Activated CD4-positive, CD25-positive, alpha-beta regulatory T cell treated with anti-CD3 and anti-CD28 coated beads, Interleukin-2, amount 50 U/mL, for 72 hours (primary cell): ENCODE results near the gene KRTAP10-2.

Source experiments
- DNase-seq: peaks from one replicate; pipeline ENCODE4 v3.0.0; 2021

KRTAP10-2 gene

DNA sequence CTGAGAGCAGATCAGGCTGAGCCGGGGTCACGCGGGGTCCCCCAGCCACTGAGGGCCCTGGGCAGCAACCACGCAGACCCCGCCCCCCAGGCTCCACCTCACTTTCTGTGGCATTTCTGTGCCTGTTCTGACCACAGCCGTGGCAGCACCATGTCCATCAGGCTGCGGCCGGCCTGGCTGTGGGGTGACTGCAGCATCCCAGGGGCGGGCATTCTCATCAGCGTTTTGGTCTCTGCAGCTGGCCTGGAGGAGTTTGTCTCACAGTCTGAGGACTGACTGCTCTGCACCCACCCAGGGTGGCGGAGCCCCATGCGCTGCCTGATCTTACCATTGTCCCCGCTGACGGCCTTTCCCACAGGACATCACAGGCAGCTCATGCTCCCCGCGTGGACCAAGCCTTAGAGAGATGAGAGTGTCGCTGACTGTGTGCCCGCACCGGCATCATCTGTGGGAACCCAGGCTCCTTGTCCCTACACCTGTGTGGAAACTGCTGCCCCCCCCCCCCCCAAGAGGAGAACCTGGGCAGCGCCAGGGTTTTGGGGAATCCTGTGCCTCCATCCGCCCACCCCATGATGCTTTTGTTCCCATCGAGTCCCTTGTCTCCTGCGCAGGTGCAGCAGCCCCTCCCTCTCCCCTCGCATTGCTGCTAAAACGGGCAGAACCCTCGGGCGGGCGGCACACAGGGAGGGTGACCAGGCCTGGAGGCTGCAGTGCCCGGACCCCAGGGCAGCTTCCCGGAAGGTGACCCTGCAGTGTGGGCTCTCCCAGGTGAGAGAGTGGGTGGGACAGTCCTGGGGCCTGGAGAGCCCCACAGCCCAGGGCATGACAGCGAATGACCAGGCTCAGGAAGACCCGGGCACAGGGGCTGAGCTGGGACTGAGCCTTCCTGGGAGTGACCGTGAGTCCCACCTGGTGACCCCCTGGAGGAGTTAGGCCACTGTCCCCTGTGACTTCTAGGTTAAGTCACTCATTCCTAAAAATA lies 13.1 kb downstream of the KRTAP10-2 start:
- DNase-seq: no peak

DNA sequence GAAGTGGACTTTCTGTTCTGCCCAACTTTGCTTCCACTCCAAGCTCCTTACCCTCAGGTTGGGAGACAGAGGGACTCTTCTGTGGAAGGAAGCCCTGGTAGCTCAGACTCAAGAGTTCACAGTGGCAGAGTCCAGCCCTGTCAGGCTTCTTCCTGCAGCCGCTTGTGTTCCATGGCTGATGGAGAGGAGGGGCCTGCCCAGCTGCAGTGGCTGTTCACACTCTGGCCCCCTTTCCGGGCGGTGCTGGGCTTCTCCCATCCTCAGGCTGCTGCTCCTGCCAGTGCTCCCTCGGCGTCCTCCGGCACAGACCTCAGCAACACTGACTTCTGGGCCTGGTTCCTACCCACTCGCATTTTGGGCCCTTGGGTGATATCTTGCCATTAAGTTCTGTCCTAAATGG lies 15.3 kb downstream of the KRTAP10-2 start:
- no peak for DNase-seq

DNA sequence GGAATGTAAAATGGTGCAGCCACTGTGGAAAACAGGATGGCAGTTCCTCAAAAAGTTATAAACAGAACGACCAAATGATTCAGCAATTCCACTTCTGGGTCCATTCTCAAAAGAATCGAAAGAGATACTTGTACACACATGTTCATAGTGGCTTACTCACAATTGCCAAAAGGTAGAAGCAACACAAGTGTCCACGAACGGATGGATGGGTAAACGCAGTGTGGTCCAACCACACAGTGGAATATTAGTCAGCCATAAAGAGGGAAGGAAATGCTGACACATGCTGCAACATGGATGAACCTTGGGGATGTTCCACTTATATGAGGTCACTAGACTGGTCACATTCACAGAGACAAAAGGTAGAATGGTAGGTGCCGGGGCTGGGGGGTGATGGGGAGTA lies 16.6 kb downstream of the KRTAP10-2 start:
- no peak for DNase-seq

DNA sequence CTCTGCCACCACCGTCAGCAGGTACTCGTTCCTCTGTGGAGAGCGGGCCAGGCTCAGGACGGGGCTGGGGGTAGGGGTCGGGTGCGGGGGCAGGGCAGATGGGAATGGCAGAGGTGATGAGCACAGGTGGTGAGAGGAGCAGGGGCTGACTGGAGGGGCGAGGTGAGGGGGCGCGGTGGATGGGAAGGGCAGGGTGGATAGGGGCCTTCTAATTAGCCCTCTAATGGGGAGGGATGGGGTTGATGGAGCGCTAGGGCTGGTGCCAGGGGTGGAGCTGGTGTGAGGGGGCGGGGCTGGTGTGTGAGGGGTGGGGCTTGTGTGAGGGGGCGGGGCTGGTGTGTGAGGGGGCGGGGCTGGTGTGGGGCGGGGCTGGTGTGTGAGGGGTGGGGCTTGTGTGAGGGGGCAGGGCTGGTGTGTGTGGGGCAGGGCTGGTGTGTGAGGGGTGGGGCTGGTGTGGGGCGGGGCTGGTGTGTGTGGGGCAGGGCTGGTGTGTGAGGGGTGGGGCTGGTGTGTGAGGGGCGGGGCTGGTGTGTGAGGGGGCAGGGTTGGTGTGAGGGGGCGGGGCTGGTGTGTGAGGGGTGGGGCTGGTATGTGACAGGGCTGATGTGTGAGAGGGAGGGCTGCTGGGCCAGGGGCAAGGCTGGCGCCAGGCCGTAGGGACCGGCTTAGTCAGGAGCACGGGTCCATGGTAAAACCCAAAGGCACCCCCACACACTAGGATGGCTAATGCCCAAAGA lies 17.2 kb downstream of the KRTAP10-2 start:
- DNase-seq: no peak

DNA sequence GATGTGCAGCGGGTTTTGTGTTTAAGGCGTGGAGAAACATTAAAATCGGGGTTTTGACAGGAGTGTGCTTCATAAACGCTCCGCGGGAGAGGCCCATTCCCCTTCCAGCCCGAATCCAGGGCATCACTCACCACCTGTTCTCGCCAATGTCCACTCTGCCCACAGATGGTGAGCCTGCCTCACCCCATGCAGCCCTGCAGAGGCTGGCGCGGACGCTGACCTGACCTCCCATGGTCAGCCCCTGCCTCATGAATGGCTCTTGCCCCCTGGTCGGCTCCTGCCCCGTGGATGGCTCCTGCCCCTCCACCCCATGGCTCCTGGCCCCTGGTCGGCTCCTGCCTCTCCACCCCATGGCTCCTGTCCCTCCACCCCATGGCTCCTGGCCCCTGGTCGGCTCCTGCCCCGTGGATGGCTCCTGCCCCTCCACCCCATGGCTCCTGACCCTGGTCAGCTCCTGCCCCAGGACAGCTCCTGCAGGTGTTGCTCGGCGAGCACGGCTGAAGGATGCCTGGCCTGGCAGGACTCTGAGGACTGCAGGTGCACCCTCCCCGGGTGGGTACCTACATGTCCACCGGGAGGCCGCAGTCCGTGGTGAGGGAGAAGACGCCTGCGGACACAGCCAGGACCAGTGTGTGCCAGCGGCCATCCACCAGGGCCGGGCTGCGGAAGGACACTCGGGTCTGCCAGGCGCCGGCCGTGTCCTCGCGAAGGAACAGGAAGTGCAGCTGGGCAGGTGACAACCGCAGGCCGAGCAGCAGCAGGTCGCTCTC lies 18.0 kb downstream of the KRTAP10-2 start:
- DNase-seq: peak; percentile 27

DNA sequence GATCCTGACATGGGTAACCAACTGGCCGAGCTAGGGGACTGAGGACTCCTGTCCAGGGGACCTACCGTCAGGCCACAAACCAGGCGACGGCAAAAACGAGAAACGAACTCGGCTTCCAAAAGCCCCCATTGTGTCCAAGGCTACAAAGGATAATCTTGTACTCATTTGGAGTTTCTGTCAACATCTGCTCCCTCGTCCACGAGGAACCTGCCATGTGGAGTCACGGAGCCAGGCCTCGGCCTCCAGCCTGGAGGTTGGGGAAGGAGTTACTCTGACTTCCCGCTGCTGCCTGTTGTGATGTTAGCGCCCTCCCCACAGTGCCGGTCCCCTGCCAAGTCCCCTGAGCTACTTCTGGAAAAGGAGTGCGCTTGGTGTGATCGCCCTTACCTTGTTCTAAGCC lies 18.6 kb downstream of the KRTAP10-2 start:
- DNase-seq: peak; percentile 19

DNA sequence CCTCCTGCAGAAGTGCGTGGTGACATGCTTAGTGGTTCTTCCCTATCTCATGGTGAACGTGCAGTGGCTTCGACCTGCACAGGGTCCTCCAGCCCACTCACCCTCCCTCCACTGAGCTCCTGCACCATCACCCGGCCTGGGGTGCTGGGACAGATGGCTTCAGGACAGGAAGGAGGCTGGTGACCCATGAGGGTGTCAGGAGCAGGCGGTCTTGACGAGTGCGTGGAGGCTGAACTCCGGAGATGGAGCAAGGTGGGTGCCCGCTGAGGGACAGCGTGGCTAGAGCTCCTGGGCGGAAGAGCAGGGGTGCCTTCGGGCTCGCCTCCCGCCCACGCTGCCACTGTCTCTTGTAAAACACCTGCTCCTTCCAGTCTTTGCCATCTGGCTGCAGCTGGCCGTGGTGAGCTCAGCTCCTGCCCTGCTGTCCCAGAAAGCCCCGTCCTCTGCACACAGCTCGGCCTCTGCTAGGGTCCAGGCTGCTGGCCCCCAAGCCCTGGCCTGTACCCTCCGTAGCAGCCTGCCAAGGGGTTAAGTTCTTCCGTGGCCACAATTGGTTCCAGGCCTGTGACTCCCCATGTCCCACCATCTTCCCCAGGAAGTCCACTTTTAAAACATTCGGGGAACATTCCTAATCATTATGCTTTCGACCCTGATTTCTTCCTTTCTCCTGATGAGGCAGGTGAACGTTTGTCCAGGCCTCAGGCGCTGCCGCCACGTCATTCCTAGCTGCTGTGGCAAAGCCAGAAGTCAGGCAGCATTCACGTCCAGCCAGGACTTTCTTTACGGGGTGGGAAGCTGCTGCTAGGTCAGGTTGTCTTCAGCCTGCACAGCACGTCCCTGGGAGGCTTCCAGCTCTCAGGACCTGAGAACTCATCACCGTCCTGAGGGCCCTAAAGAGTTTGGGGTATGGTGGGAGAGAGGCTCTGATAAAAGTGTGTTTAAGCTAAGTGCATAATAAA lies 19.4 kb downstream of the KRTAP10-2 start:
- peak; percentile 18 for DNase-seq

DNA sequence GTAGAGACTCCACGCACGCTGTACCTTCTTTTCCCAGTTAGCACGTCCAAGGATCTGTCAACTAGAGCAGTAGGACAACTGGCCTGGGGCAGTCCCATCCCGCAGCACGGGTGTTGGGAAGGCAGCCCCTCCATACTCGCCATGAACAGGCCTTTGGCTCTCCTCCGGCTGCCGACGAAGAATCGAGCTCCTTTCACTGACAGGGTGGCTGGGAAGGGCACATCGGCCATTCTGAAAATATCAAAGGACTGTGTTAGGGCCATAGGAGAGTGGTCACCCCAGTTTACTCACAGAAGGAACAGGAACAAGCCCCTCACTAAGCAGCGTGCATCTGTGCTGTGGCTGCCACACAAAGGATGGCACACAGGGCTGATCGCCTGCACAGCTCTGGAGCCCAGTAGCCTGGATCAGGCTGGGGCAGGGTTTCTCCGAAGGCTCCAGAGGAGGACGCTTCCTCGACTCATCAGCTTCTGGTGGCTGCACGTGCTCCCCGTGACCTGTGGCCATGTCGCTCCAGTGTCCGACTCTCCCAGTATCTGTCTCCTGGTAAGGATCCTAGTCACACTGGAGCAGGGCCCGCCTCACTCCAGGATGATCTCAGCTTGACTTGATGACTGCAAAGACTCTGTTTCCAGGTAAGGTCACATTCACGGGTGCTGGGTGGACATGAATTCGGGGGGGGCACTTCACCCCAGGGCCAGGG lies 20.3 kb downstream of the KRTAP10-2 start:
- DNase-seq: peak; percentile 26

DNA sequence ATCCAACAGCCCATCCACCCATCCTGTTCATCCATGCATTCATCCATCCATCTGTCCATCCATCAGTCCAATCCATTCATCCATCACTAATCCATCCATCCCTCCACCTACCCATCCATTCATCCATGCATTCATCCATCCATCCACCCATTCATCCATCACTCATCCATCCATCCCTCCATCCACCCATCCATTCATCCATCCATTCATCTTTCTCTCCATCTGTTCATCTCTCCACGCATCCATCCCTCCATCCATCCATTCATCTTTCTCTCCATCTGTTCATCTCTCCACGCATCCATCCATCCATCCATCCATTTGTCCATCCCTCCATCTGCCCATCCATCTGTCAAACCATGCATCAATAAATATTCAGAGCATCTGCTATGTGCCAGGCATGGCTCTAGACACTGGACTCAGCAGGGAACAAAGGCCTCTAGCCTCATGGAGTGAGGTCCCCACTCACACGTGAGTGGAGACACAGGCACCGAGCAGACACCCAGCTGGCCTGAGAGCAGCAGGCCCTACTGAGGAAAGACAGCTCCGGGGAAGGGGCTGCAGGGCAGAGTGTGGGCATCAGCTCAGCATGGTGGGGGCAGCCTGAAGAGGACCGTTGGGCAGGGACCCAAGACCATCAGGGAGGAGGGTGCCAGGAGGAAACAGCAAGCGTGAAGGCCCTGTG lies 20.9 kb downstream of the KRTAP10-2 start:
- DNase-seq: no peak

DNA sequence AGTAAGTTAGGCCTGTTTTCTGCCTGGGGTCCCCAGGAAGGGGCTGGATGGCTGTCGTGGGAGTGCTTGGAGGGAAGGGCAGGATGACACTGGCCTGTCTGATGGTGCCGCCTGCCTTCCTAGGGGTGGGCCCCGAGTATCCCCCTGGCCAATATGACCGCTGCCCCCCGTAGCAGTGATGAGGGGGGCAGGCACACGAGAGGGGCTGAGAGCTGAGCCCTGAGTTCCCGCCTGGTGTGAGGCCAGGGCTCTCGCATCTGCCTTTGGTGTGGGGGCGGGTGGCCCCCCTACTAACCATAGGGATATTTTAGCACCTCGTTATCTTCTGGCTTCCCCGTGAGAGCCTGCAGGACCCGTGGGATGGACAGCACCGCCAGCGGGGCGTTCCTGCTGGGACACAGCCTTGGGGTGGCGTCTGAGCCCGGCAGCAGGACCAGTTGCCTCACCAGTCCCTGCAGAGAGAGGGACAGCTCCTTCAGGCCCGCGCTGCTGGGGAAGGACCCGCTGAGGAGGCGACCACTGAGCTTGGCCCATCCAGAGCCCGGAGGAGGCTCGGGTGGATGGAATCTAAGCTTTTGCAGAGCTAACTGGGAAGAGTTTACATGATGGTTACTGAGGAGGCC lies 21.7 kb downstream of the KRTAP10-2 start:
- DNase-seq: peak; percentile 26

DNA sequence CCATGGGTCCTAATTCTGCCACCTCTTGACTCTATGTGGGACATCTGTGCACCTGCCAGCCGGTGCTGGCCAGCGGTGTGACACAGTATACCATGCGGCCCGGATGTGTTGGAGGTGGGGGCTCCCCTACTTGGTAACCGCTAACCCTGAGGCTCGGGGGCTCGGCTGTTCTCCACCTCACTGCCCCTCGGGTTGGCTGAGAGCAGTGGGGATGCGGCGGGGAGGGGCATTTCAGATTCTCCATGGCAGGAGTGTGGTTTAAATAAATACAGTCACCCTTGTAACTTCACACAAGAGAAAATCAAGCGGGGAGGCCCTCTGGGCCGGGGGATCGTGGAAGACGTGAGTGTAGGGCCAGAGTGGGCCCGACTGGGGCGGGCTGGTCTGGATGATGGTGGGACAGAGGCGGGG lies 22.3 kb downstream of the KRTAP10-2 start:
- DNase-seq: peak; percentile 22

DNA sequence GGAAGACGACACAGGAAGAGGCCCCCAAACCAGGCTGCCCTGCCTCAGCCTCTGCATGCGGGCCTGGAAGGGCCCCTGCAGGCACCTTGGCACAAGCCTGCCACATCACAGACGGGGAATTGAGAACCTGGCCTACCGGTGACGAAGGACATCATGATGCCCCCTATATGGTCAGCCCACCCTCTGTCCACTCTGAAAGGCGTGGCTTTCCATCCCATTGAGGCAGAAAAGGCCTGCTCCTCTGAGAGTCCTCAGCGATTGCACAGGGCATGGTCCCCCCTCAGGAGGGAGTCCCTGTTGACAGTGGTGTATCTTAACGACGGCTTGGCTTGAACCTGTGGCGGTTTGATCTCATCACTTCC lies 22.7 kb downstream of the KRTAP10-2 start:
- peak; percentile 24 for DNase-seq

DNA sequence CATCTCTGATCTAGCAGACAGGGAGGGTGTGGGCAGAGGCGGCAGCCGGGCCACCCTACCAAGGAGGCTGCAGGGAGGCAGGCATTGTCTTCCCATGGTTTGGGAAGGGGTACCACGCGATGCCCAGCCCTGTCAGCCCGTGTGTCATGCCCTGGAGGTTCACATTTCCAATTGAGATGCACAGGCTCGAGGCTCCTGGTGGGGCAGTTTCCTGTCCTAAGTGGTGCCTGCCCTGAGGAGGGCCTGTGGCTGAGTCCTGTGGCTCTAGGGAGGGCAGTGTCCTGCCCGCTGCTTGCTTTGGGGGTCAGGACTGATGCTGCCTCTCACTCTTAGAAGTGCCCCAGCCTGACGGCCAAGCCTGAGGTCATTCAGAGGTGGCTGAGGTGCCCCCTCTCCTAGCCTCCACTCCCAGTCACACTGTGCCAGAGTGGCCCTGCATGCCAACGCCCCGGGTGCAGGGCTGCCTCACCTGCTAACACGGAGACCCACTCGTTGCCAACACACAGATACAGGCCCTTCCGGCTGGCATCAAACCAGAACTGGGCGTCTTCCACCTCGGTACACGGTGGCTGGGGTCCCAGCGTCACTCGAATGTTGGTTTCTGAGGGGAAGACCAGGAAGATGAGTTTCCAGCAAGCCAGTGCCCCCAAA lies 23.2 kb downstream of the KRTAP10-2 start:
- peak; percentile 21 for DNase-seq

DNA sequence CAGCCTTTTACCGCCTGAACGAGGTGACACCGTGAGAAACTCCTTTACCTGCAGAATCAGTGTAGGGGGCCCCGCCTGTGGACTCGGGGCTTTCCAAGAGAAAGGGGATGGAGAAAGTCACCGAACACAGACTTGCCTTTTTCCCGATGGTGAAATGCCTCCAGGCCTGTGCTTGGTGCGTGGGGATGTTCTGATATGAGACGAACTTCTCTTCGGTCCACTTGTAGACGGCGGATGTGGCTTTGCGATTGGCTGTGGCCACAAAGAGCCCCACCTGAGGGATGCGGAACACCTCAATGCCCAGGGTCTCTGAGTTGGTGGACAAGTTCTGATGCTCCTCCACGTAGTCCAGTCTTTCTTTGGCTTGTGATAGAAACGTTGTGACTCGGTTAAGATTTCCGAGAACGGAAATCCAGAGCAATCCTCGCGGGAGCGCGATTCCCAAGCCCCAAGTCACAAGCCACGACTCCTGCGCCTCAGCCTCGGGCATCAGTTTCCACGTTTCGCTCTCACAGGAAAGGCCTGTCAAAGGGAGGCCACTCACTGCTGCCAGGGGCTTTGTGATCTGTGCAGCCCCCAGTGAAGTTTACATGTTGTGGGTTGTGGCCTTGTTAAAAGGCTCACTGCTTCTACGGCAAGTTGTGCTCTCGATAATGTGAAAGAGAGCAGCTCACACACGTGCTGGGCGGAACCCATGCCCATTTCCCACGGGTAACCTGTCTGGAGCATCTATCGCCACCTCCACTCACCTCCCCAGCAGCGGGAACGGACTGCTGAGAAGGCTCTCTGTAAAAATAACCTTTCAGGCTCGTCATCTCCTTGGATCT lies 23.9 kb downstream of the KRTAP10-2 start:
- no peak for DNase-seq

DNA sequence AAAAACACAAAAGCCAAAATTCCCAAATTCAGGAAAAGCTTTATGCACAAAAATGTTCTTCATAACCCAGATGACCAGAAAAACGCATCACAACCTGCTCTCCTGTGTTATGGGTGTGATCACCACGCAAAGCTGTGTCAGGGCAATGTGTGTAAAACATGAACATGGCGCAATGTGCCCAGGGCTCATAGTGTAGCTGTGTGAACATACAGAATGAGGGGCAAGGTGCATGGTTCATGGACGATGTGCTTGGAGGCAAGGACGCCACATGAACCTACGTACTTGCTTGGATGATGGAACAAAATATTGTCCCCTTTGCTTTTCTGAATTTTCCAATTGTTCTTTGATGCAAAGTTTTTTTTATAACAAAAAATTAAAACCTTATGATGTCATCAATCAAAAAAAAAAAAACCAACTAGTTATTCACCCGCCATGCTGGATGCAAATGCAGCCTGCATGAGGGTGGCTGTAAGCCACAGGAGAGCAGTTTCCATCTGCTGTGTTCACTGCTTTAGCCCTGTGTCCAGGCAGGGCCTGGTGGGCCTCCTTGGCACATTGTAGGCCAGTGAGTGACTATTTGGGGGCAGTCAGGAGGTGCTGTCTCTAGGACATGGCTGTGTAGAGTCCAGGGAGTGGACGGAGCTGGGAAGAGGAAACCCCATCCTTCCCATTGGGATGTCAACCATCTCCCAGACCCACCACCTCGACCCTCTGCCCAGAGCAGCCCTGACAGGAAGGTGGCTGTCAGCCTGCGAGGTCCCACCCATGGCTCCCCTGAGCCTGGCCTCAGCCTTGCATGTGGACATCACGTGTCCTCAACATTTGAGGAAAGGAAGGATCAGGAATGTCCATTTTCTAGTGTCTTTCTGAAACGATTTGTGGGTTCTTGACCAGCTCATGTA lies 25.0 kb downstream of the KRTAP10-2 start:
- peak; percentile 8 for DNase-seq

DNA sequence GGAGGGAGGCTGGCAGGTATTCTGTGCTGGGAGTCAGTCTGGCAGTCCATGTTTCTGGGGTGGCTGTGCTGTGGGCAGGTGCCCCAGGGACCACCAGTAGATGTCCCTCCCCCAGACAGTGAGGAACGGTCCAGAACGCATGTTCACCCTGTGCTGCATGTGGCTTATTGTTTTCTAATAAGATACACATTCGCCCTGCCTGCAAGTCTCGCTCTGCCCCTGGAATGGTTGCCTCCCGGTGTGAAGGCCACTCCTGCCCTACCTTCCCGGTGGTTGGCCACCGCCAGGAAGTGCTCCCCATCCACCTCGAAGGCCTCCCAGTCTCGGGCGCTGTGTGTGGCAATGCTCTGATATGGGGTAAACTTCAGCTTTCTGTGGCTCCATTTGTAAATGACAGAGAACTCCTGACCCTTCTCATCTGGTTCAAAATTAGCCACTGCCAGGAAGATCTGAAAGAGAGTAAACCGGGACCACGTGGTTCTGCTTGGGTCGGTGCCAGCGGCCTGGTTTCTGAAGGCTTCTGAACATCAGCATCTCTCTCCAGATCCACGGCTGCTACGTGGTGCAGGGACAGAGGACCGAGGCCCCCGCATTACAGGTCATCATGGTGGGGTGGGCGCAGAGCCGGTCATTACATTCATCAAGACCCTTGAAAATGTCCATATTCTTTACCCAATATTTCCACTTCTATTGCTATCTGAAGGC lies 25.8 kb downstream of the KRTAP10-2 start:
- no peak for DNase-seq
